Right lobe of liver (tissue), 6 donors: Measurements from ENCODE around the gene ATG7. TPM values are rescaled to one million over a fixed set of nuclear protein-coding genes. Genes with fewer than 3 reads are reported as not detected.

ENCODE experiments used
- ATAC-seq, 4 donors: fragments of 200-7000 bp; cut with Tn5 transposase; one replicate each; pipeline ENCODE4 v1.9.1; 2020; ENCODE audit warnings: mild to moderate bottlenecking in 4 of 4, moderate library complexity in 4 of 4
- DNase-seq, 3 donors: peaks; one replicate each; pipeline ENCODE4 v3.0.0-alpha.2; 2020
- H3K27ac ChIP-seq, 3 donors: fragments of 200-600 bp; one replicate each; pipeline ENCODE4 v1.8.0; 2022
- H3K27me3 ChIP-seq, 2 donors: fragments of 200-600 bp; one replicate each; pipeline ENCODE4 v1.8.0; 2022
- H3K36me3 ChIP-seq, 4 donors: fragments of 200-600 bp; sonication (generic) in 1 of 4; one replicate each; pipeline versions ENCODE4 v1.5.1 to v1.8.0; 2017 to 2022; ENCODE audit warnings: control low read depth in 1 of 4
- H3K4me1 ChIP-seq, 4 donors: fragments of 200-600 bp; sonication (generic) in 1 of 4; one replicate each; pipeline versions ENCODE4 v1.5.1 to v1.8.0; 2017 to 2022; ENCODE audit warnings: control low read depth in 1 of 4
- H3K4me3 ChIP-seq, 3 donors: fragments of 200-600 bp; one replicate each; pipeline ENCODE4 v1.8.0; 2022
- H3K9me3 ChIP-seq, 4 donors: fragments of 200-600 bp; sonication (generic) in 1 of 4; one replicate each; pipeline versions ENCODE4 v1.5.1 to v1.8.0; 2017 to 2022; ENCODE audit warnings: control low read depth in 1 of 4
- CTCF ChIP-seq, 4 donors: fragments of 200-600 bp in 3 of 4; fragments of 450-650 bp in 1 of 4; IDR thresholded peaks; one replicate each; pipeline versions ENCODE4 v1.5.1 to v1.8.0; 2016 to 2022; ENCODE audit warnings: antibody characterized with exemption in 4 of 4, mild to moderate bottlenecking in 2 of 4
- POLR2A ChIP-seq: fragments of 450-650 bp; IDR thresholded peaks from one replicate; pipeline ENCODE4 v1.6.1; 2017; ENCODE audit warnings: antibody characterized with exemption, mild to moderate bottlenecking
- WGBS: methylation state at CpG from one replicate; pipeline ENCODE4 v1.1.6; 2018; ENCODE audit warnings: low coverage, low lambda C conversion rate; ENCODE audit not compliant: insufficient coverage; ENCODE audit errors: missing lambda C conversion rate; 5-methylcytosine and 5-hydroxymethylcytosine counted together
- intact Hi-C, 2 donors: fragments of 100-400 bp; cut with DNase I; formaldehyde crosslinking; loops; one replicate each; pipeline versions ENCODE4 v1.11.2 to v1.14.1; 2022
- total RNA-seq, 6 experiments: library from RNA; depleted of rRNA in 2 of 6; stranded (reverse); fragments of >200 nt in 2 of 6; fragmentation: NEBNext Ultra II Directional in 3 of 6; extraction: Animal tissue kit (Norgen Biotek cat#: 25700) in 3 of 6; gene quantifications; one replicate each; pipeline versions ENCODE4 v1.1.0 to v1.2.4, GENCODE V29; 2016 to 2023
- donor health status: DM: no; HTN: yes; CAD: no.
- donor health status: DM: no; HTN: no; CAD: no.
- donor health status: DM: no; HTN: no; CAD: no.
- donor health status: DM: no; HTN: yes; CAD: no.
- donor health status: DM: no; HTN: yes; CAD: no.

ATG7 gene
- total RNA-seq, 6 experiments from 2014 or later, result 13.6 to 21.1 (median 15.8) TPM

- TF ChIP-seq POLR2A, result no peak
- no peak for TF ChIP-seq CTCF (IDR thresholded peaks at IDR 0.05)
- Histone ChIP-seq H3K4me3 (no peak overlapping the region), H3K27ac (no peak overlapping the region), H3K36me3 (peaks cover 0 to under 1% (median 0%) of the 10 kb centered on the region in 4 donors), H3K9me3 (no peaks in the 10 kb centered on the region), H3K27me3 (no peaks in the 10 kb centered on the region), H3K4me1 (peaks cover 0 to 7% (median 3%) of the 10 kb centered on the region in 4 donors)
- no peak for DNase-seq
- WGBS, result 28% methylated on average over 2 of the region's 2 CpGs
- ATAC-seq, result no peak
- intact Hi-C loops, result no loop called here
Observed at GRCh38 chr3:11275926-11276325, 3.7 kb downstream of the ATG7 start.

- no peak for TF ChIP-seq POLR2A
- no peak for TF ChIP-seq CTCF (IDR thresholded peaks at IDR 0.05)
- Histone ChIP-seq H3K4me3 (no peak overlapping the region), H3K9me3 (no peaks in the 10 kb centered on the region), H3K36me3 (peaks cover 0 to 7% (median 0%) of the 10 kb centered on the region in 4 donors), H3K27me3 (no peaks in the 10 kb centered on the region), H3K27ac (no peak overlapping the region), H3K4me1 (peaks cover 0 to 7% (median 3%) of the 10 kb centered on the region in 4 donors)
- DNase-seq (no peak), ATAC-seq (no peak)
- intact Hi-C loops, result no loop called here
- 86% methylated on average over 2 of the region's 2 CpGs for WGBS
Observed at GRCh38 chr3:11276901-11277300, 4.7 kb downstream of the ATG7 start.

GRCh38 chr3:11282250-11283138 is 10.3 kb downstream of the ATG7 start:
- H3K27ac ChIP-seq, result no peak overlapping the region
- H3K27me3 ChIP-seq, result no peaks in the 10 kb centered on the region
- no peaks in the 10 kb centered on the region for H3K9me3 ChIP-seq
- 78% methylated on average over 5 of the region's 5 CpGs for WGBS
- TF ChIP-seq POLR2A, result no peak
- no peak for TF ChIP-seq CTCF (IDR thresholded peaks at IDR 0.05)
- ATAC-seq, result peak in 2 of 4 donors; percentile 42 to 50
- peaks cover 0 to 7% (median under 1%) of the 10 kb centered on the region in 4 donors for H3K36me3 ChIP-seq
- intact Hi-C loops, result no loop called here
- no peak overlapping the region for H3K4me3 ChIP-seq
- DNase-seq, result no peak
- no peaks in the 10 kb centered on the region for H3K4me1 ChIP-seq

- Histone ChIP-seq H3K4me1 (peaks cover 0 to 4% (median 0%) of the 10 kb centered on the region in 4 donors), H3K36me3 (peaks cover 0 to 7% (median under 1%) of the 10 kb centered on the region in 4 donors), H3K27ac (no peak overlapping the region), H3K27me3 (no peaks in the 10 kb centered on the region), H3K9me3 (no peaks in the 10 kb centered on the region), H3K4me3 (no peak overlapping the region)
- intact Hi-C loops, result no loop called here
- no peak for TF ChIP-seq POLR2A
- TF ChIP-seq CTCF (IDR thresholded peaks at IDR 0.05), result no peak
- ATAC-seq (peak in 2 of 4 donors; percentile 53 to 62), DNase-seq (no peak)
- 86% methylated on average over 1 of the region's 1 CpG for WGBS
Observed at GRCh38 chr3:11283139-11283475, 10.9 kb downstream of the ATG7 start.
